Aorta (tissue), 5 donors: Measurements from ENCODE around the gene PIP4K2A. TPM values are rescaled to one million over a fixed set of nuclear protein-coding genes. Genes with fewer than 3 reads are reported as not detected.
"Not testable (repeated sequence)": the region's sequence is repeated elsewhere in the genome, so short reads cannot be mapped to it uniquely, and the experiment has no call there.

Source experiments
- ATAC-seq: fragments of 200-7000 bp; cut with Tn5 transposase; one replicate; pipeline ENCODE4 v1.9.1; 2022; ENCODE audit warnings: moderate library complexity; ENCODE audit not compliant: low FRiP score
- DNase-seq, 2 donors: peaks; one replicate each; pipeline ENCODE4 v3.0.0-alpha.2; 2020
- H3K27ac ChIP-seq, 2 donors: one replicate each; pipeline ENCODE4 v1.5.1; 2013; ENCODE audit warnings: low read length in 2 of 2, mild to moderate bottlenecking in 2 of 2, moderate library complexity in 2 of 2, control low read depth in 1 of 2, inconsistent platforms in 1 of 2, low read depth in 1 of 2
- H3K27me3 ChIP-seq, 2 donors: one replicate each; pipeline ENCODE4 v1.6.1; 2013; ENCODE audit warnings: control low read depth in 1 of 2, low read length in 1 of 2, mild to moderate bottlenecking in 1 of 2, moderate library complexity in 1 of 2; ENCODE audit not compliant: insufficient read depth in 2 of 2, control insufficient read depth in 1 of 2
- H3K36me3 ChIP-seq, 2 donors: one replicate each; pipeline ENCODE4 v1.6.1; 2013; ENCODE audit warnings: control low read depth in 1 of 2, low read length in 1 of 2, mild to moderate bottlenecking in 1 of 2; ENCODE audit not compliant: insufficient read depth in 2 of 2, control insufficient read depth in 1 of 2
- H3K4me1 ChIP-seq, 2 donors: one replicate each; pipeline ENCODE4 v1.6.1; 2013; ENCODE audit warnings: low read length in 2 of 2, control low read depth in 1 of 2, mild to moderate bottlenecking in 1 of 2, moderate library complexity in 1 of 2; ENCODE audit not compliant: insufficient read depth in 2 of 2, control insufficient read depth in 1 of 2
- H3K4me3 ChIP-seq, 2 donors: one replicate each; pipeline ENCODE4 v1.5.1; 2013; ENCODE audit warnings: low read length in 2 of 2, control low read depth in 1 of 2, mild to moderate bottlenecking in 1 of 2
- H3K9me3 ChIP-seq: one replicate; pipeline ENCODE4 v1.6.1; 2013; ENCODE audit warnings: mild to moderate bottlenecking, low read length; ENCODE audit not compliant: control insufficient read depth
- WGBS, 2 donors: extraction: QIAGEN DNeasy Blood & Tissue Kit; methylation state at CpG; one replicate each; pipeline ENCODE4 v1.1.7; 2013; 5-methylcytosine and 5-hydroxymethylcytosine counted together
- intact Hi-C, 2 donors: fragments of 100-400 bp; cut with DNase I; formaldehyde crosslinking; loops; one replicate each; pipeline versions ENCODE4 v1.14.2 to v1.15.0; 2022
- polyA plus RNA-seq, 2 donors: library from polyadenylated mRNA; stranded (reverse); fragments of 200-250 nt; gene quantifications; one replicate each; pipeline ENCODE4 v1.2.3, GENCODE V29; 2013
- total RNA-seq, 2 donors: library from RNA; stranded (reverse); fragmentation: NEBNext Ultra II Directional; extraction: Animal tissue kit (Norgen Biotek cat#: 25700); gene quantifications; one replicate each; pipeline ENCODE4 v1.2.1, GENCODE V29; 2021
- donor health status: healthy with polysubstance abuse.
- donor health status: Bipolar disorder and iron deficiency.
- donor health status: DM: no; HTN: no; CAD: no.
- donor health status: DM: no; HTN: no; CAD: no.
- donor health status: DM: yes; HTN: yes; CAD: no.

The PIP4K2A gene
- total and polyA plus RNA-seq, 4 donors: 24.2 to 90.3 (median 53.6) TPM

- intact Hi-C loops: no loop called here
- H3K27ac ChIP-seq: no peak overlapping the region
- peaks cover 0 to 2% of the 10 kb centered on the region in 2 donors for H3K36me3 ChIP-seq
- H3K27me3 ChIP-seq: no peaks in the 10 kb centered on the region
- 98 to 99% methylated on average over 6 of the region's 6 CpGs for WGBS, 2 donors
- H3K4me1 ChIP-seq: peaks cover 2 to 5% of the 10 kb centered on the region in 2 donors
- DNase-seq: no peak
- no peaks in the 10 kb centered on the region for H3K9me3 ChIP-seq
- no peak overlapping the region for H3K4me3 ChIP-seq
- ATAC-seq: no peak
These were observed 20.5 kb downstream of the PIP4K2A start for GRCh38 chr10:22693860-22694259.

GRCh38 chr10:22693371-22693784, 21.0 kb downstream of the PIP4K2A start:
- intact Hi-C loops: no loop called here
- peaks cover 2 to 5% of the 10 kb centered on the region in 2 donors for H3K4me1 ChIP-seq
- ATAC-seq: no peak

GRCh38 chr10:22692119-22692518, 22.3 kb downstream of the PIP4K2A start:
- WGBS, 2 donors: 98 to 99% methylated on average over 5 of the region's 5 CpGs
- H3K9me3 ChIP-seq, H3K4me3 ChIP-seq, H3K36me3 ChIP-seq, H3K27ac ChIP-seq, ATAC-seq, H3K27me3 ChIP-seq, intact Hi-C loops, DNase-seq, H3K4me1 ChIP-seq: not testable (repeated sequence)

More at GRCh38 chr10:22693371-22693784, 21.0 kb downstream of the PIP4K2A start:
- H3K27me3 ChIP-seq: no peaks in the 10 kb centered on the region
- H3K9me3 ChIP-seq: no peaks in the 10 kb centered on the region
- peaks cover 0 to 2% of the 10 kb centered on the region in 2 donors for H3K36me3 ChIP-seq
- H3K27ac ChIP-seq: no peak overlapping the region
- no peak for DNase-seq
- WGBS, 2 donors: 86 to 93% methylated on average over 5 of the region's 5 CpGs
- H3K4me3 ChIP-seq: no peak overlapping the region

GRCh38 chr10:22690614-22691431, 23.6 kb downstream of the PIP4K2A start:
- H3K4me1 ChIP-seq: peaks cover 2 to 5% of the 10 kb centered on the region in 2 donors
- ATAC-seq: no peak

GRCh38 chr10:22690158-22690557, 24.2 kb downstream of the PIP4K2A start:
- Histone ChIP-seq H3K27ac (no peak overlapping the region), H3K36me3 (peaks cover 0 to 2% of the 10 kb centered on the region in 2 donors), H3K4me1 (peaks cover 2 to 5% of the 10 kb centered on the region in 2 donors), H3K4me3 (no peak overlapping the region), H3K27me3 (no peaks in the 10 kb centered on the region), H3K9me3 (no peaks in the 10 kb centered on the region)
- 69 to 79% methylated on average over 2 of the region's 2 CpGs for whole genome bisulfite sequencing, 2 donors
- DNase-seq (no peak), ATAC-seq (no peak)
- intact Hi-C loops: no loop called here

More at GRCh38 chr10:22690614-22691431, 23.6 kb downstream of the PIP4K2A start:
- whole genome bisulfite sequencing, 2 donors: 77 to 79% methylated on average over 9 of the region's 9 CpGs
- intact Hi-C loops: no loop called here
- no peak overlapping the region for H3K27ac ChIP-seq
- no peaks in the 10 kb centered on the region for H3K27me3 ChIP-seq
- peaks cover 0 to 2% of the 10 kb centered on the region in 2 donors for H3K36me3 ChIP-seq
- H3K9me3 ChIP-seq: no peaks in the 10 kb centered on the region
- no peak for DNase-seq
- no peak overlapping the region for H3K4me3 ChIP-seq

GRCh38 chr10:22686347-22686746, 28.0 kb downstream of the PIP4K2A start:
- Histone ChIP-seq H3K9me3 (no peaks in the 10 kb centered on the region), H3K4me3 (no peak overlapping the region), H3K27ac (no peak overlapping the region), H3K27me3 (no peaks in the 10 kb centered on the region), H3K4me1 (peaks cover 5 to 6% of the 10 kb centered on the region in 2 donors), H3K36me3 (peaks cover 0 to 2% of the 10 kb centered on the region in 2 donors)
- WGBS, 2 donors: 80 to 91% methylated on average over 1 of the region's 1 CpG
- no peak for DNase-seq
- ATAC-seq: no peak
- intact Hi-C loops: no loop called here

GRCh38 chr10:22685926-22686325, 28.5 kb downstream of the PIP4K2A start:
- WGBS, 2 donors: 88 to 89% methylated on average over 8 of the region's 8 CpGs
- ATAC-seq: no peak

GRCh38 chr10:22684699-22685098, 29.7 kb downstream of the PIP4K2A start:
- Histone ChIP-seq H3K4me1 (peaks cover 5 to 8% of the 10 kb centered on the region in 2 donors), H3K9me3 (no peaks in the 10 kb centered on the region)

More at GRCh38 chr10:22685926-22686325, 28.5 kb downstream of the PIP4K2A start:
- H3K4me3 ChIP-seq: no peak overlapping the region
- intact Hi-C loops: no loop called here
- H3K4me1 ChIP-seq: peaks cover 5% of the 10 kb centered on the region in 2 donors
- no peaks in the 10 kb centered on the region for H3K27me3 ChIP-seq
- DNase-seq: no peak
- H3K9me3 ChIP-seq: no peaks in the 10 kb centered on the region
- H3K27ac ChIP-seq: no peak overlapping the region
- peaks cover 0 to under 1% of the 10 kb centered on the region in 2 donors for H3K36me3 ChIP-seq

GRCh38 chr10:22683140-22683389, 31.3 kb downstream of the PIP4K2A start:
- peaks cover 5 to 8% of the 10 kb centered on the region in 2 donors for H3K4me1 ChIP-seq
- 75 to 76% methylated on average over 3 of the region's 3 CpGs for WGBS, 2 donors
- H3K9me3 ChIP-seq: no peaks in the 10 kb centered on the region
- no peak overlapping the region for H3K27ac ChIP-seq
- DNase-seq: no peak
- H3K36me3 ChIP-seq: no peaks in the 10 kb centered on the region
- no peak for ATAC-seq
- intact Hi-C loops: no loop called here
- H3K27me3 ChIP-seq: no peaks in the 10 kb centered on the region
- H3K4me3 ChIP-seq: no peak overlapping the region

More at GRCh38 chr10:22684699-22685098, 29.7 kb downstream of the PIP4K2A start:
- Histone ChIP-seq H3K4me3 (no peak overlapping the region), H3K27ac (no peak overlapping the region), H3K36me3 (no peaks in the 10 kb centered on the region), H3K27me3 (no peaks in the 10 kb centered on the region)
- ATAC-seq (no peak), DNase-seq (no peak)
- WGBS, 2 donors: 84 to 85% methylated on average over 5 of the region's 5 CpGs
- intact Hi-C loops: no loop called here
